Endothelial cell of hepatic sinusoid (primary cell): ENCODE measurements around the gene VASN.

Experiments
- in situ Hi-C: cut with HindIII; loops from 2 replicates; pipeline ENCODE4 v1.10.0; 2017; ENCODE audit warnings: low sequenced_read_pairs

VASN gene

GRCh38 chr16:4369007-4369733, 2.5 kb upstream of the VASN start:
- in situ Hi-C loops, result no loop called here

- in situ Hi-C loops, result loop anchor here (5.0 kb wide), 1 partner anchor 73 kb away; no protein-coding TSS in a partner anchor
Observed at GRCh38 chr16:4370151-4370550, 1.5 kb upstream of the VASN start.

DNA sequence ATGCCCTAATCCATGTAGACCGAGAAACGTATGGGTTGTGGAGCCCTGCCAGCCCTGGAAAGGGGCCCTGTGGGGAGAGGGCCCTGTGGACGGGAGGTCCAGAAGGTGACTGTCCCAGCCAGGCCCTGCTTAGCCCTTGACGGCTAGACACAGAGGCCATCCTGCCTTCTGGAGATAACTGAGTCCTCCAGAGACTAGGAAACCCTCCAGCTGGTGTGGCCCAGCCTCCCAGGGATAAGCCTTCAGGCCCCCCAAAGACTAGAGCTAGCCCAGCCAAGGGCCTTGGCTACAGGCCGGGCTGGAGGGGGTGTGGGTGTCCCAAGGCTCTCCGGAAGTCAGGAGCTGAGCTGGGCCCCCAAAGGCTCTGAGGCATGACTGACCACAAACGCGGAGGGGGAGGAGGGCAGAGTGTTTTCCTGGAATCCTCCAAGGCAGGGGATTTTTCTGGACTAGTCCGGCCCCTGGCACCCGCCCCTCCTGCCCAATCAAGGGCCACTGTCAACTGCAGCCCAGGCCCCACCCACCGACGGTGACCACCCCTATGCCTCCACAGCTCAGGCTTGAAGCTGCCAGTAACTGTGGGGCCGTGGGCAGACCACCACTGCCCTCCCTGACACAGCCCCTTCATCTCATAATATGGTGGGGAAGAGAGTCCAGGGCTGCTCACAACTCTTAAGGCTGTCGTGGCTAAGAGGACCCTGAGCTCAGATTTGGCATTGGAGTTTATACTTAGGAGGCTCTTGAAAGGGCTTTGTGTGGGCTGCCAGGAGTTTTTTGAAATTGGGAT, 885 bp upstream of the VASN start:
- in situ Hi-C loops, result loop anchor here (5.0 kb wide), 1 partner anchor 73 kb away; no protein-coding TSS in a partner anchor

- in situ Hi-C loops, result loop anchor here (5.0 kb wide), 1 partner anchor 75 kb away; no protein-coding TSS in a partner anchor
Observed at GRCh38 chr16:4372001-4372577, 441 bp downstream of the VASN start.

DNA sequence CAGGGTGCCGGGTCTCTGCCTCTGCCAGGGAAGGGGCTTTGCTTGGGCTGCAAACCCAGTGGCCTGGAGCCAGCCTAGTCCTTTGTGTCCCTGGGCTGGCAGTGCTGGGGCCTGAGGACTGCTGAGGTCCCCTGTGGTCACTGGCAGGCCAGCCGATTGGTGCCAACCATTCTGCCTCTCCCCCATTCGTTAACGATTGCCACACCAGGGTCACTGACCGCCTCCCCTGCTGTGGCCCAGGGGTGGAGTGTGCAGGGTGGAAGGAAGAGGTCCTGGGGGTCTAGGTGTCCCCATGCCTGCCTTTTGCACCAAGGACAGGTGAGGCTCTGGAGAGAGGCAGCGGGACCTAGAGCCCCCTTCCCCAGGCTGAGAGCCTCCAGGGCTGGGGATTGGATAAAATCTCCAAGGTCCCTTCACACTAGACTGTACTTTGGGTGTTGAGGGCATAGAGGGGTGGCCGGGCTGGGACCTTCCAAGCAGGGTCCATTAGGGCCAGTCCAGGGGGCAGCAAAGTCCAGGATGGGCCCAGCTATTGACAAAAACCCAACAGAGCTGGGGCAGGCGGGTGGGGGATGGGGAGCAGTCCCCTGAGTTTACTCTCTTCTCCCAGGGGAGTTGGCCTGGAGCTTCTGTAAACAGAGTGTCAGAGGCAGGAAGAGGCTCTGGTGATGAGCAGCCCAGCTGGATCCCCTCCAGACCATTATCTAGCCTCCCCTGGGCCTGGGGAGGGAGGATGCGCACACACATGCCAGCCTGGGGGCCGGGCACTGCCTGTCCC, 1.1 kb downstream of the VASN start:
- in situ Hi-C loops, result loop anchor here (5.0 kb wide), 1 partner anchor 75 kb away; no protein-coding TSS in a partner anchor

DNA sequence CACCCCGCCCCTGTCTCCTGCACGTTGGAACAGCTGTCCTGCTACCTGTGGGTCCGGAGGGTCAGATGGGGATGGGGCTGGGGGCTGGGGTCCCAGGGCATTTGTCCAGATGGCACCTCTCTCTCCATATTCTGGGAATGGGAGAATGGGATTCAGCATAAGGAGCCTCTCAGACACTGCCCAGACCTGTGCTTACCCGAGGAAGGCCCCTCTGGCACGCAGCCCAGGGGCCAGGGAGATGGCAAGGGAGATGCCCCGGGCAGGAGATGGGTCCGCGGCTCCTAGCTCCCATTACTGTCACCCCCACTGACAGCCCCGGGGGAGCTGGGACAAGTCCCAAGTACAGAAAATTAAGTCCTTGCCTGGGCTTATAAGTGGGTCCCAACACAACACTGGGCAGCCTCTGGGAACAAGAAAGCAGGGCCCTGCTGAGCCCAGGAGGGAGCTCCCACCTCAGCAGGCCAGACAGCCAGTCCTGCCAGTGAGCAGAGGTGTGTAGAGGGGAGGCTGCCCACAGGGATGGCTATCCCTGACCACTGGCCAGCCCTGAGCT, 1.8 kb downstream of the VASN start:
- in situ Hi-C loops, result loop anchor here (5.0 kb wide), 1 partner anchor 76 kb away; no protein-coding TSS in a partner anchor

GRCh38 chr16:4373909-4374742, 2.5 kb downstream of the VASN start:
- in situ Hi-C loops, result loop anchor here (5.0 kb wide), 1 partner anchor 77 kb away; no protein-coding TSS in a partner anchor

DNA sequence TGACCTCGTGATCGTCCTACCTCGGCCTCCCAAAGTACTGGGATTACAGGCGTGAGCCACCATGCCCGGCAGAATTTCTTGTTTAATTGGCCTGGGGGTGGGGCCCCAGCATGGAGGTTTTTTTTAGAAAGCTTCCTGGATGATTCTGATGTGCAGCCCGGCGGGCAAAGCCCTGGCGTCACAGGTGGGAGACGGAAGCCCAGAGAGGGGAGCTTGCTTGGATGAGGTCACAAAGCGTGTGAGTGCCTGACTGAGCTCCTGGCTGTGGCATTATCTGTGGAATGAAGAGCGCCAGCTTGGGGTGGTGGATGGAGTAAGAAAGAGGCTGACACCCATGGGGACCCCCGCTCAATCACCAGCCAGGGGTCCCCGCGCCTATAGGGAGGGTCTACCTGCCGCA, 4.1 kb downstream of the VASN start:
- in situ Hi-C loops, result no loop called here

GRCh38 chr16:4376126-4376892, 4.7 kb downstream of the VASN start:
- in situ Hi-C loops, result no loop called here

- in situ Hi-C loops, result no loop called here
Observed at GRCh38 chr16:4376893-4377572, 5.4 kb downstream of the VASN start.

GRCh38 chr16:4377573-4378154, 6.0 kb downstream of the VASN start:
- in situ Hi-C loops, result no loop called here

DNA sequence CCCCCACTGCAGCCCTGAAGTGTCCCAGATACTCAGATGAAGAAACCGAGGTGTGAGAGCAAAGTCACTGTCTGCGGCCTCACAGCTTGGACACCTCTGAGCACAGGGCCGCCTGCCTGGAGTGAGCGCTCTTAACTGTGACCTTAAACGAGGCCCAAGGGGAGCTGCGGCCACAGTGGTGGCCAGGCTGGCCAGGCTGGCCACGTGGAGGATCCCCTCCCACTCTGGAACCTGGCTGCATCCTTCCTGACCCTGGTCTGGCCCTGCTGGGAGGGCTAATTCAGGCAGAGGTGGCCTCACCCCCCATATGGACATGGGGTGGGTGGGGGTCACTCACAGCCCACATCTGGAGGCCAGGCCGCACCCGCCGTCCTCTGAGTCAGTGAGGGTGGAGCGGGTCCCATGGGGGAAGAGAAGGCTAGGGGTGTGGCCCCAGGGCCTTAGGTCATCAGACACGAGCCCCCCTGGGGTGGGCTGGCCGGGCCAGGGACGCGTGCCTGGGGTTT, 6.6 kb downstream of the VASN start:
- in situ Hi-C loops, result no loop called here

DNA sequence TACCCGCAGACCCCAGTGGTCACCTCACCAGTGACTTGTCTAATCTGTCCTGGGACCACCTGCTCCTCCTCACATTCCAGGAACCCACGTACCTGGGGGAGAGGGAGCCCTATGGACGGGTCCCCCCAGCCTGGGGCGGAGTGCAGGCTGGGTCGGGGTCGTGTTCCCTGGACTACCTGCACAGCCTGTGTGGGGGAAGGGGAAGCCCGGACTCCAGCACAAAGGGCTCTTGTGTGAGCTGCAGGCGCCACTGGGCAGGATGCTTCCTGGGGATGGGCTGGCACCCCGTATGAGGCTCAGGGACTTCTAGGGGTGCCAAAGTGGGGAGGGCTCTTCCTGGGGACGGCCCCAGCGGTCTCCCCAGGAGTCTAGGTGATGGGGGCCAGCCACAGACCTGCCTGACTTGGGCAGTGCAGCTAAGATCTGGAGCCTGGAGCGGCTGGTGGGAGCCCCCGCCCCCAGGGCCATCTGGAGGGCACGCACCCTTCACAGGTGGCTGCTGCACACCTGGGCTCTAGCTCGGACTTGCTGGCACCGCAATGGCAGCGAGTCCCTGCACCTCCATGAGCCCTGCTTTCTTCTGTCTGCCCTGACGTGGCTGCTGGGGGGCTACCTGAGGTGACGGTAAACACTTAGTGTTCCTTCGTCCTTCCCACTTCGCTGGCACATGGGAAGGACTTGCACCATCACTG, 7.5 kb downstream of the VASN start:
- in situ Hi-C loops, result no loop called here

- in situ Hi-C loops, result no loop called here
Observed at GRCh38 chr16:4380119-4381063, 8.7 kb downstream of the VASN start.

DNA sequence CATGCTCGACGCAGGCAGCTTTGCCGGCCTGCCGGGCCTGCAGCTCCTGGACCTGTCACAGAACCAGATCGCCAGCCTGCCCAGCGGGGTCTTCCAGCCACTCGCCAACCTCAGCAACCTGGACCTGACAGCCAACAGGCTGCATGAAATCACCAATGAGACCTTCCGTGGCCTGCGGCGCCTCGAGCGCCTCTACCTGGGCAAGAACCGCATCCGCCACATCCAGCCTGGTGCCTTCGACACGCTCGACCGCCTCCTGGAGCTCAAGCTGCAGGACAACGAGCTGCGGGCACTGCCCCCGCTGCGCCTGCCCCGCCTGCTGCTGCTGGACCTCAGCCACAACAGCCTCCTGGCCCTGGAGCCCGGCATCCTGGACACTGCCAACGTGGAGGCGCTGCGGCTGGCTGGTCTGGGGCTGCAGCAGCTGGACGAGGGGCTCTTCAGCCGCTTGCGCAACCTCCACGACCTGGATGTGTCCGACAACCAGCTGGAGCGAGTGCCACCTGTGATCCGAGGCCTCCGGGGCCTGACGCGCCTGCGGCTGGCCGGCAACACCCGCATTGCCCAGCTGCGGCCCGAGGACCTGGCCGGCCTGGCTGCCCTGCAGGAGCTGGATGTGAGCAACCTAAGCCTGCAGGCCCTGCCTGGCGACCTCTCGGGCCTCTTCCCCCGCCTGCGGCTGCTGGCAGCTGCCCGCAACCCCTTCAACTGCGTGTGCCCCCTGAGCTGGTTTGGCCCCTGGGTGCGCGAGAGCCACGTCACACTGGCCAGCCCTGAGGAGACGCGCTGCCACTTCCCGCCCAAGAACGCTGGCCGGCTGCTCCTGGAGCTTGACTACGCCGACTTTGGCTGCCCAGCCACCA, 9.7 kb downstream of the VASN start:
- in situ Hi-C loops, result no loop called here
